ENCODE results near the gene CHEK2.
"Not testable (repeated sequence)": the region's sequence is repeated elsewhere in the genome, so short reads cannot be mapped to it uniquely, and the experiment has no call there.

CHEK2 gene

GRCh38 chr22:28741785-28742561 lies at the start of gene CHEK2, which contains the start of gene HSCB:
Gene CHEK2, minus strand, starts transcription at chr22:28741820. Its CDS starts 7,099 bp downstream, at chr22:28734721.
Gene HSCB, plus strand, starts transcription at chr22:28742039. Its CDS starts 57 bp downstream, at chr22:28742096.
- DNase-seq = peak; percentile 97

DNA sequence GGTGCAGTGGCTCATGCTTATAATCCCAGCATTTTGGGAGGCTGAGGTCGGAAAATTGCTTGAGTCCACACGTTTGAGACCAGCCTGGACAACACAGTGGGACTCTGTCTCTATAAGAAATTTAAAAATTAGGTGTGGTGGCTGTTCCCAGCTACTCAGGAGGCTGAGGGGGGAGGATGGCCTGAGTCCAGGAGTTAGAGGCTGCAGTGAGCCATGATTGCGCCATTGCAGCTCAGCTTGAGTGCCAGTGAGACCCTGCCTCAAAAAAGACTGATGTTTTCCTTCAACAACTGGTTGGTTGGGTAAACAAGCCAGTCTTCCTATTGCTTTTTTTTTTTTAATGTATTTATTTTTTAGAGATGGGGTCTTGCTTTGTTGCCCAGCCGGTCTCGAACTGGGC lies 49.5 kb upstream of the CHEK2 start:
- DNase-seq = no peak

- DNase-seq = no peak
These were observed 47.0 kb upstream of the CHEK2 start for GRCh38 chr22:28788601-28789000.

DNA sequence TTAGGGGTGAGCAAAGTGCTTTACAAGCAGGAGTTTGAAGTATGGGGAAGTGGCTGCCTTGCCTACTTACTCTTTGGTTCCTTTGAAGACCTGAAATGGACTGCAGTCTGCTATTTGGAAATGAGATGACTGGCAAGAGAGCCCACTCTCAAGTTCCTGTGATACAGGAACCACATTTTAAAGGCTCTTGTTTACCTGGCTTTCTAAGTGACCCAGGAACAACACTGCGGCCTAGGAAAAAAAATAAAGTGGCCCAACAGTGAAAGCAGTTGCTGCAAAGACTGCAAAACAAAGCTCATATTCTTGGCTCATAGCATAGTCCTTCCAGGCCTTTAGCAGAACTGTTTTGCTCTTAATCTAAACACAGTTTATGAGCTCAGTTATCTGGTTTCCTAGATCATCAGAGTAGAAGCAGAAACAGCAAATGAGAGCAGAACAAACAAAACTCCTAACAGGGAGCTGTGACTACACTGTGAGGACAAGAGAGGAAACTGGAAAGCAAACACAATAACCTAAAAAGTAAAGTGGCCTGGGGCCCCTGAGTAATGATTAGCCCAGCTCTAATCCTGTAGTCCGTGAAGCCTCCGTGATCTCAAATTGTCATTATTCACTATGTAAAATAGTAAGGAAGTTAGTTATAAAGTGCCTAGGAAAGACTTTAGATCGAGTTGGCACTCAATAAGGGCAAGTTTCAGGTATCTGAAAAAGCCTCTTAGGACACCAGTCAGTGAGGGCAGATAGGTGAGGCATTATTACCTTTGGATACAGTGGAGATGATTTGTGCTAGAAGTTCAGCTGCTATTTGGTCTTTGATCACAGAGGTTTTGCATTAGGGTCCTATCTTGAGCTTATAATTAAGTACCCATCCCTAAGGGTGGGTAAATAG lies 42.4 kb upstream of the CHEK2 start:
- no peak for DNase-seq

DNA sequence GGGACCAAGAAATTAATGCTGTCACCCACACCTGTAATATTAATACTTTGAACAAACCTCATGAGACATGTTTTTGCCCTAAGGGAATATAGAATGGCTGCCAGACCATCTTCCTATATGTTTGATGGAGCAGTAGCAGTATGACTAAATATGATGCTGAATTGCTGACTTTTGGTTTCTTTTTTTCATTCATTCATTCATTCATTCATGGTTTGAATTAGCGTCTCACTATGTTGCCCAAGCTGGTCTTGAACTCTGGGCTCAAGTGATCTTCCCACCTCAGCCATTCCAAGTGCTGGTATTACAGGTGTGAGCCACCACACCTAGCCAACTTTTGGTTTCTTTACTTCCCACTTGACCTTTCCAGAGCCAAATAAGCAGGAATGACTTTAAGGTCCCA lies 38.7 kb upstream of the CHEK2 start:
- no peak for DNase-seq

DNA sequence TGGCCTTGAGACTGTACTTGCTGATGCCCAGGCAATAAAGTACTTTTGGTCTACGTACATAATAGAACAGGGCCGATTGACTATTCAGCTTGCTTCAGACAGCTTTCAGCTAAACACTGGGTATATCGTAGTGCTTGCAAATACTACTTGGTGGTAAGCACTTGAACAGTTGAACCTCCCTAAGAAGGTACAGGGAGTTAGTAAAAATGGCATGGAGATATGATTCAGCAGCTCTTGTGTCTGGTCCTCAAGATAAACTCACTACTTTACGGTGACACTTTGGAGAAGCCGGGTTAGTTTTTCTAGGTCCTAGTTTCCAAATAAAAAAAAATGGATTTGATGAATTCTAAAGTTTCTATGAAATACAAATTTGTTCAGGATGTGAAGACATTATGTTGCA lies 38.2 kb upstream of the CHEK2 start:
- no peak for DNase-seq

DNA sequence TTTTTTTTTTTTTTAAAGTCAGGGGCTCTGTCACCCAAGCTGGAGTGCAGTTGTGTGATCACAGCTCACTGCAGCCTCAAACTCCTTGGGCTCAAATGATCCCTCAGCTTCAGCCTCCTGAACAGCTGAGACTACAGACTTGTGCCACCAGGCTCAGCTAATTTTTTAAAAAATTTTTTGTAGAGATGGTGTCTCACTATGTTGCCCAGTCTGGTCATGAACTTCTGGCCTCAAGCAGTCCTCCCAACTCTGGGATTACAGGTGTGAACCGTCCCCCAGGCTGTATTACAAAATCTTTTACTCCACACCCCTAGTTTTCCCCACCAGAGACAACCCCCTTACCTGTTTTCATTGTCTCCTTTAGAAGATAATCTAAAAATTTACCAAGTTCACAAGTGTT lies 32.8 kb upstream of the CHEK2 start:
- no peak for DNase-seq

DNA sequence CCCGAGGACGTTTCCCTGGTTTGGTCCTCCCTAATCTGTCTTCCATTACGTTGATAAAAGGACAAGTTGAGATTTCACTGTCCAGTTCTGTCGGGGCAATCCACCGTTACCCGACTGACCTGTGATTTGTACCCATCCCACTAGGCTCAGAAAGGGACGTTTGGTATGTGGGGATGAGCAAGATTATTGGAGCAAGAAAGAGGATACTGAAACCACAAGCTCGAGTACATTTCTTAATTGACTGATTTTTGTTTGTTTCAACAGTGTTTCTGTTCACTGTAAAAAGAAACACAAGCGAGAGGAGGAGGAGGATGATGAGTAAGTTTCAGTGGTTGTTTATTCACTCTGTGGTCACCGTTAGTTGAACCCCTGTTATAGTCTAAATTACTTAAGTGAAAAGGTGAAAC lies 31.8 kb upstream of the CHEK2 start:
- no peak for DNase-seq

DNA sequence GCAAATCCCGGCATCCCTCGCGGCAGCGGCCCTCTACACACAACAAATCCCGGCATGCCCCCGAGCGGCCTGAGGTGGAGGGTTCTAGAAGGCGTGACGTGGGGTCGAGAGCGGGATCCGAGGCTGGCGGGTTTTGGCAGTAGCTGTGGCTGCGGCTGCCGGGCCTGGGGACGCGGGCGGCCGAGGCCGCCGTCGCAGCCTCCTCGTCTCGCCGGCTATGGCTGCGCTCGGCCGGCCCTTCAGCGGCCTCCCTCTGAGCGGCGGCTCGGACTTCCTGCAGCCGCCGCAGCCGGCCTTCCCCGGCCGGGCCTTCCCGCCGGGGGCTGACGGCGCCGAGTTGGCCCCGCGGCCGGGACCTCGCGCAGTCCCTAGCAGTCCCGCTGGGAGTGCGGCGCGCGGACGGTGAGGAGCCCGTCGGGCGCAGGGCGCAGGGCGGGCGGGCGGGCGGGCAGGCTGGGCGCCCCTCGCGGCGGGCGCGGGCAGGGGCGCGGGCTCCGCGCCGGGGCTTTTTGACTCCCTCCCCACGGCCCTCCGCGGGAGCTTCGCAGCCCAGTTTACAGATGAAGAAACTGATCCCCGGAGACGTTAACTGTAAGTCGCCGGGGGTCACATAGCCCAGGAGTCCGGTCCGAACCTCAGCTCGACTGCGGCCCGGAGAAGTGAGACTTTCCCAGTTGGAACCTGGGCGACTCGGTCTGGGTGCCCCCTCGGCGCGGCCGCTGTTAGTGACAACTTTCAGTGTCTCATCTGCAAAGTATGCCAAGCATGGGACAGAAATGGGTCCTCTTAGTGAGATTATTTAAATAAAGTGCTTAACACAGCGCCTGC lies 31.2 kb upstream of the CHEK2 start, which contains the start of gene CCDC117:
Gene CCDC117 (plus strand): TSS at position 63 of the 828 bp plus-strand sequence. CDS start 155 bp downstream, at position 218.
- peak; percentile 95 for DNase-seq

- DNase-seq = no peak
These were observed 29.7 kb upstream of the CHEK2 start for GRCh38 chr22:28771195-28771791.

- DNase-seq = no peak
These were observed 27.9 kb upstream of the CHEK2 start for GRCh38 chr22:28769394-28770085.

- no peak for DNase-seq
These were observed 27.2 kb upstream of the CHEK2 start for GRCh38 chr22:28768701-28769393.

DNA sequence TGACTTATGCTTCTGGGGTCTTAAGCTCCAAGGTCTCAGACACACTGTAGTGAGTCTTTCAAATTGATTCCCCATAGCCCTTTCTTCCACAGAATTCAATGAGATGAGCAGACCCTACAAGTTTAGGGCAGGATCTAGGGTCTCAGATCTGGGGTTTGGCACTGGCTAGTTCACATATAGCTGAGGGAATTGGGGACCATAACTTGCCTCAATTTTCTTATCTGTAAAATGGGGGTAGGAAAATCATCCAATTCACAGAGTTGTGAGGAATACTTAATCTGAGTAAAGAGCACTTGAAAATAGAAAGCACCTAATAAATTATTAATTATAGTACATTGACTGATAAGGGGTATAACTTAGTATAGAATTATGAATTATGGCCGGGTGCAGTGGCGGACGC lies 25.0 kb upstream of the CHEK2 start:
- DNase-seq = no peak

GRCh38 chr22:28762000-28762399 lies 20.4 kb upstream of the CHEK2 start:
- not testable (repeated sequence) for DNase-seq

- DNase-seq = no peak
These were observed 19.8 kb upstream of the CHEK2 start for GRCh38 chr22:28761449-28761755.

- no peak for DNase-seq
These were observed 18.4 kb upstream of the CHEK2 start for GRCh38 chr22:28759861-28760560.

DNA sequence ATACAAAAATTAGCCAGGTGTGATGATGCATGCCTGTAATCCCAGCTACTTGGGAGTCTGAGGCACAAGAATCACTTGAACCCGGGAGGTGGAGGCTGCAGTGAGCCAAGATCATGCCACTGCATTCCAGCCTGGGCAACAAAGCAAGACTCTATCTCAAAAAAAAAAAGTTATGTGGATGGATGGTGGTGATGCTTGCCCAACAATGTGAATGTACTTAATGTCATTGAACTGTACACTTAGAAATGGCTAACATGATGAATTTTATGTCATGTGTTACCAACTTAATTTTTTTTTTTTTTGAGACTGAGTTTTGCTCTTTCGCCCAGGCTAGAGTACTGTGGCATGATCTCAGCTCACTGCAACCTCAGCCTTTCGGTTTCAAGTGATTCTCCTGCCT lies 12.9 kb upstream of the CHEK2 start:
- DNase-seq = not testable (repeated sequence)

DNA sequence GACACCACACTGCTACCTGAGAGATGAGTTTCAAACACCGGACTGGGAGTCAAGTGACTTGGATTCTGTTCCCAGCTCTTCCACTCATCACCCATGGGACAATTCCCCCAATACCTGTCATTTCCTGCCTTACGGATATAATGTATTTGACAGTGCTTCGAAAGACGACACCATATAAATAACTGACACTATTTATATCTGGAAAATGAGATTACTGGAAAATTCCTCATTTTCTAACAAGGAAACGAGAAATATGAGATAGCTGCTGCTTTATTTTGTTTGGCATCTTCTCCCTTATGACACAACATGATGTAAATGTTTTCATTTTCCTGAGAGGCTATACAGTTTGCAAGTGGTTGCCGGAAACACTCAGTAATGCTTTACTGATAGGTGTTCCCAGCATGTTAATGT lies 8.9 kb upstream of the CHEK2 start:
- no peak for DNase-seq

GRCh38 chr22:28743852-28744251 lies 2.2 kb upstream of the CHEK2 start:
- no peak for DNase-seq

- DNase-seq = no peak
These were observed 942 bp upstream of the CHEK2 start for GRCh38 chr22:28742562-28742962.
